B cell (primary cell): ENCODE measurements around the gene CYP17A1. TPM values are rescaled to one million over a fixed set of nuclear protein-coding genes. Genes with fewer than 3 reads are reported as not detected.

Source experiments
- ATAC-seq: fragments of 200-7000 bp; cut with Tn5 transposase; one replicate; pipeline ENCODE4 v1.10.0; 2021; ENCODE audit warnings: low read depth, mild to moderate bottlenecking, moderate number of reproducible peaks, moderate library complexity
- CTCF ChIA-PET: fragments of 350-600 bp; sonication (Branson Sonifier 250); formaldehyde crosslinking; loops from one replicate; lab custom pipeline; 2021; ENCODE audit warnings: antibody characterized with exemption, inconsistent platforms; lab: Charles Lee
- POLR2A ChIA-PET: fragments of 350-600 bp; sonication (Branson Sonifier 250); formaldehyde crosslinking; loops from one replicate; lab custom pipeline; 2021; ENCODE audit warnings: antibody characterized with exemption; lab: Charles Lee
- DNase-seq: peaks from one replicate; pipeline ENCODE4 v3.0.0; 2013
- H2AFZ ChIP-seq: 2 replicates; pipeline ENCODE4 v1.6.1; 2012; ENCODE audit warnings: mild to moderate bottlenecking, low read depth, low read length; ENCODE audit not compliant: insufficient read depth, poor library complexity, severe bottlenecking
- H3K27ac ChIP-seq, 2 donors: 1 replicate in 1 of 2; 2 replicates in 1 of 2; pipeline ENCODE4 v1.5.1; 2012 to 2013; ENCODE audit warnings: low read length in 2 of 2, mild to moderate bottlenecking in 2 of 2, moderate library complexity in 1 of 2
- H3K27me3 ChIP-seq, 4 experiments: fragments of 200-600 bp in 1 of 4; sonication (generic) in 1 of 4; replicated peaks in 1 of 4; 1 replicate in 2 of 4; 2 replicates in 2 of 4; pipeline versions ENCODE4 v1.6.1 to v1.7.0; 2013 to 2016; ENCODE audit warnings: low read length in 3 of 4, mild to moderate bottlenecking in 2 of 4, mixed read lengths in 1 of 4, moderate library complexity in 1 of 4; ENCODE audit not compliant: insufficient read depth in 4 of 4, control insufficient read depth in 3 of 4; ENCODE audit errors: control extremely low read depth in 1 of 4
- H3K36me3 ChIP-seq, 2 experiments: replicated peaks in 1 of 2; 1 replicate in 1 of 2; 2 replicates in 1 of 2; pipeline versions ENCODE4 v1.6.1 to v1.7.1; 2013; ENCODE audit warnings: low read length in 1 of 2; ENCODE audit not compliant: insufficient read depth in 2 of 2, control insufficient read depth in 1 of 2; ENCODE audit errors: control extremely low read depth in 1 of 2, extremely low read depth in 1 of 2
- H3K4me1 ChIP-seq, 2 donors: fragments of 200-600 bp in 1 of 2; sonication (generic) in 1 of 2; 1 replicate in 1 of 2; 2 replicates in 1 of 2; pipeline versions ENCODE4 v1.5.1 to v1.6.1; 2013 to 2017; ENCODE audit warnings: low read length in 2 of 2; ENCODE audit not compliant: control insufficient read depth in 2 of 2, insufficient read depth in 2 of 2
- H3K4me2 ChIP-seq: replicated peaks from 2 replicates; pipeline ENCODE3; 2012; ENCODE audit warnings: mild to moderate bottlenecking, low read depth, low read length; ENCODE audit not compliant: poor library complexity, severe bottlenecking
- H3K4me3 ChIP-seq, 5 experiments: fragments of 200-600 bp in 1 of 5; sonication (generic) in 1 of 5; 1 replicate in 3 of 5; 2 replicates in 2 of 5; pipeline versions ENCODE4 v1.5.1 to v1.7.0; 2011 to 2016; ENCODE audit warnings: low read length in 4 of 5, mild to moderate bottlenecking in 4 of 5, low read depth in 2 of 5, control low read depth in 1 of 5, moderate library complexity in 1 of 5; ENCODE audit not compliant: insufficient read depth in 1 of 5; ENCODE audit errors: control extremely low read depth in 1 of 5, extremely low read depth in 1 of 5
- H3K79me2 ChIP-seq: fragments of 200-600 bp; sonication (generic); one replicate; pipeline ENCODE4 v1.6.0; 2016; ENCODE audit warnings: low read length; ENCODE audit not compliant: control insufficient read depth, insufficient read depth
- H3K9ac ChIP-seq: fragments of 200-600 bp; sonication (generic); 2 replicates; pipeline ENCODE4 v1.6.1; 2017; ENCODE audit warnings: mild to moderate bottlenecking, low read length, moderate library complexity
- H3K9me3 ChIP-seq, 3 donors: one replicate each; pipeline versions ENCODE4 v1.6.1 to v1.7.1; 2013; ENCODE audit warnings: low read length in 2 of 3; ENCODE audit not compliant: control insufficient read depth in 2 of 3, insufficient read depth in 1 of 3; ENCODE audit errors: control extremely low read depth in 1 of 3
- H4K20me1 ChIP-seq: 2 replicates; pipeline ENCODE4 v1.6.0; 2012; ENCODE audit warnings: mild to moderate bottlenecking, low read length; ENCODE audit not compliant: insufficient read depth, control insufficient read depth, poor library complexity, severe bottlenecking
- H3K27ac Mint-ChIP-seq: one replicate; pipeline ENCODE4 v1.8.0; 2021; ENCODE audit warnings: mixed read lengths
- H3K27me3 Mint-ChIP-seq: one replicate; pipeline ENCODE4 v1.8.0; 2021; ENCODE audit warnings: mixed read lengths
- H3K4me1 Mint-ChIP-seq: one replicate; pipeline ENCODE4 v1.8.0; 2021; ENCODE audit warnings: mixed read lengths
- H3K4me3 Mint-ChIP-seq: one replicate; pipeline ENCODE4 v1.8.0; 2021; ENCODE audit warnings: mixed read lengths
- H3K9me3 Mint-ChIP-seq: one replicate; pipeline ENCODE4 v1.8.0; 2022; ENCODE audit warnings: mixed read lengths; ENCODE audit not compliant: insufficient read depth
- CTCF ChIP-seq: fragments of 200-600 bp; IDR thresholded peaks from one replicate; pipeline ENCODE4 v1.8.0; 2022; ENCODE audit warnings: antibody characterized with exemption, mild to moderate bottlenecking
- EZH2 ChIP-seq: IDR thresholded peaks from 2 replicates; pipeline ENCODE4 v1.6.1; 2012; ENCODE audit warnings: borderline replicate concordance, low read depth, mild to moderate bottlenecking, moderate library complexity, low read length; ENCODE audit not compliant: insufficient read depth, poor library complexity, severe bottlenecking
- WGBS: methylation state at CpG from one replicate; pipeline ENCODE4 v1.1.5; 2013; ENCODE audit warnings: missing lambda C conversion rate; ENCODE audit not compliant: insufficient coverage; 5-methylcytosine and 5-hydroxymethylcytosine counted together
- intact Hi-C: fragments of 100-400 bp; cut with micrococcal nuclease; formaldehyde crosslinking; loops from one replicate; pipeline ENCODE4 v1.10.0; 2022
- polyA plus RNA-seq: library from polyadenylated mRNA; depleted of rRNA; stranded (reverse); fragments of >200 nt; gene quantifications from 2 replicates; pipeline ENCODE4 v1.2.3, GENCODE V29; 2012
- total RNA-seq, 2 donors: library from RNA; stranded (reverse); fragments of 120-200 nt in 1 of 2; gene quantifications; 1 replicate in 1 of 2; 2 replicates in 1 of 2; pipeline versions ENCODE4 v1.2.3 to v1.2.4, GENCODE V29; 2013 to 2022

Gene CYP17A1
- total and polyA plus RNA-seq, 2 donors (not counting 1 experiment from before 2014, with no cell fraction given), result not detected

- TF ChIP-seq CTCF (no peak), EZH2 (no peak)
- ChIA-PET CTCF (no interaction called here), POLR2A (no interaction called here)
- Histone ChIP-seq H3K9ac (no peak overlapping the region), H3K9me3 (no peaks in the 10 kb centered on the region), H3K79me2 (peaks cover 94% of the 10 kb centered on the region), H3K27me3 (no peaks in the 10 kb centered on the region), H4K20me1 (peaks cover 93% of the 10 kb centered on the region), H3K36me3 (peaks cover 0 to 25% of the 10 kb centered on the region in 2 experiments), H3K4me3 (no peak overlapping the region), H3K4me2 (no peak overlapping the region), H2AFZ (no peak overlapping the region), H3K4me1 (peaks cover 0 to 5% of the 10 kb centered on the region in 2 donors), H3K27ac (no peak overlapping the region)
- Mint-ChIP-seq H3K27ac (peak overlapping the region; percentile 38), H3K9me3 (no peaks in the 10 kb centered on the region), H3K4me3 (no peak overlapping the region), H3K4me1 (peaks cover 41% of the 10 kb centered on the region), H3K27me3 (no peaks in the 10 kb centered on the region)
- no peak for ATAC-seq
- DNase-seq, result no peak
- no CpG with 5 or more reads among the region's 1 CpG for WGBS
- intact Hi-C loops, result no loop called here
Measured at GRCh38 chr10:102783568-102783967, 53.6 kb downstream of the CYP17A1 start.

- peaks cover 0 to 5% of the 10 kb centered on the region in 2 donors for H3K4me1 ChIP-seq
- peaks cover 97% of the 10 kb centered on the region for H3K79me2 ChIP-seq
- no peak for TF ChIP-seq CTCF
- no peak for TF ChIP-seq EZH2
- H3K4me2 ChIP-seq, result no peak overlapping the region
- no peak overlapping the region for H3K4me3 ChIP-seq
- no peak overlapping the region for H3K9ac ChIP-seq
- H3K27me3 Mint-ChIP-seq, result no peaks in the 10 kb centered on the region
- no peak for DNase-seq
- H3K27ac Mint-ChIP-seq, result peak overlapping the region; percentile 38
- POLR2A ChIA-PET, result no interaction called here
- peaks cover 0 to 32% of the 10 kb centered on the region in 2 experiments for H3K36me3 ChIP-seq
- H4K20me1 ChIP-seq, result peaks cover 99% of the 10 kb centered on the region
- H3K9me3 ChIP-seq, result no peaks in the 10 kb centered on the region
- no peaks in the 10 kb centered on the region for H3K9me3 Mint-ChIP-seq
- intact Hi-C loops, result no loop called here
- H3K27me3 ChIP-seq, result no peaks in the 10 kb centered on the region
- no peak for ATAC-seq
- H3K27ac ChIP-seq, result no peak overlapping the region
- WGBS, result 93% methylated on average over 15 of the region's 18 CpGs
- no peak overlapping the region for H2AFZ ChIP-seq
- CTCF ChIA-PET, result no interaction called here
- no peak overlapping the region for H3K4me3 Mint-ChIP-seq
- peaks cover 46% of the 10 kb centered on the region for H3K4me1 Mint-ChIP-seq
Measured at GRCh38 chr10:102782673-102783551, 54.3 kb downstream of the CYP17A1 start.
